Measurements from ENCODE around the gene BAIAP3.
A peak's percentile ranks its signal among the peaks of the same experiment; 100 is the strongest.

BAIAP3 gene

GRCh38 chr16:1298406-1298805, 35.0 kb upstream of the BAIAP3 start:
- no peak for DNase-seq (ENCODE audit: insufficient read length, low spot score)
- FAIRE-seq, result no peak

GRCh38 chr16:1299012-1299867, 34.2 kb upstream of the BAIAP3 start:
- FAIRE-seq (no peak), DNase-seq (ENCODE audit: insufficient read length, low spot score) (no peak)

DNA sequence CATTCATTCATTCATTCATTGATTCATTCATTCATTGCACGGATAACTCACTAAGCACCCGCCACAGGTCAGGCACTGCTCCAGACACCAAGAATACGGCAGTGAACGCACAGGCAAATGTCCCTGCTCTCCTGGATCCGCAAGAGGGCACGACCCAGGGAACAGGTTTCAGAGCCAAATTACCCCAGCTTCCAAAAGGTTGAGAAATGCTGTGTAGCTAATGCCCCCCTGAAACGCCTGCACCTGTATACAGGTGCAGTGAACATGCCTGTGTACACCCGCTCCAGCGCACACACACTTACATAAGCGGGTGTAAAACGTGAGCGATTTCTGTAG, 33.6 kb upstream of the BAIAP3 start:
- DNase-seq (ENCODE audit: insufficient read length, low spot score) (no peak), FAIRE-seq (no peak)

- DNase-seq (ENCODE audit: insufficient read length, low spot score), result peak; percentile 44
Measured at GRCh38 chr16:1300664-1301476, 32.6 kb upstream of the BAIAP3 start.

DNA sequence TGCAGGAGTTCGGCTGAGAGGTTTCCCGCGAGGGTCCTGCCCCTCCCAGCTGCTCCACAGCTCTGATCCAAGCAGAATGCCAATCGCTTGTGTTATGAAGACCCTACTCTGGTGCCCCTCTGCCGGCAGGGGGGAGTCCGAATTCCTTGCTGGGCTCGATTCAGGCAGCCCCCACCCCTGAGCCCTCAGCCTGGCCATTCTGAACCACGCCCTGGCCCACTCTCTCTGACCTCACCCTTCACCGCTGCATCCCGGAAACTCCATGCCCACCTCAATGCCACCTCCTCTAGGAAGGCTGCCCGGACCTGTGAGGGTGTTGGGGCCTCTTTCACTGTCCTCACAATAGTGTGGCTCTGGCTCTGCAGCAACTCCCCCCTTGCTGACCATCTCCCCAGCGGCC, 31.9 kb upstream of the BAIAP3 start:
- FAIRE-seq (no peak), DNase-seq (ENCODE audit: insufficient read length, low spot score) (no peak)

More at GRCh38 chr16:1300664-1301476, 32.6 kb upstream of the BAIAP3 start:
- FAIRE-seq, result no peak

DNA sequence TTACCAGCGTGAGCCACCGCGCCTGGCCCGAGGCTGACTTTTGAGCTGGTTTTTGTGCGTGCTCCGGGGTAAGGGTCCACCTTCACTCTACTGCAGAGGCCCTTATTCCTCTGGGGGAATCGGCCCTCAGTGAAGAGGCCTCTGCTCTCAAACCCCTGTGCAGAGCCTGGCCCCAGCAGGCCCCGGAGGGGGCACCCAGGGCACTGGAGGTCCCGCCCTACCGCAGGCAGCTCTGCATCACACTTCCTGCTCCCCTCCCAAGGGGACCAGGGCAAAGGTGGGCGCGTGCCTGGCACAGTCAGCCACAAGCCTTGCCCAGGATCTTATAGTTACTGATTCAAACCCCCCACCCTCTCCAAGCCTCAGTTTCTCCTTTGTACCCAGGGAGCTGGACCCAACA, 27.6 kb upstream of the BAIAP3 start:
- DNase-seq (ENCODE audit: insufficient read length, low spot score), result no peak
- no peak for FAIRE-seq

DNA sequence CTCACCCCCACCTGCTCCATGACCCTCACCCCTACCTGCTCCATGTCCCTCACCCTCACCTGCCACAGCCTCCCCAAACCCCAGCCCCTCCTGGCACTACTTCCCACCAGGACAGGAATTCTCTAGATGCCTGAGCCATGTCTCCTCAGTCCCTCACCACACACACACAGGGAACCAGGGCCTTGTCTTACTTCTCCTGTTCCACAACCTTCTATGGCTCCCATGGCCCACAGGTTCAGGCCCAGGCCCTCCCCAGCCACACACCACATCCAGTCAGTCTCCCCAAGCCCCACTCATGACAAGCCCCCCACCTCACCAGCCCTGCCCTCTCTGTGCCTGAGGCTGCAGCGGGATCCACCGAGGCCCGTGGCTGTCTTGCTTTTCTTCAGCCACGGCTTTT, 27.1 kb upstream of the BAIAP3 start:
- DNase-seq (ENCODE audit: insufficient read length, low spot score) (no peak), FAIRE-seq (no peak)

GRCh38 chr16:1308036-1308976, 25.1 kb upstream of the BAIAP3 start:
- DNase-seq (ENCODE audit: insufficient read length, low spot score) (no peak), FAIRE-seq (no peak)

DNA sequence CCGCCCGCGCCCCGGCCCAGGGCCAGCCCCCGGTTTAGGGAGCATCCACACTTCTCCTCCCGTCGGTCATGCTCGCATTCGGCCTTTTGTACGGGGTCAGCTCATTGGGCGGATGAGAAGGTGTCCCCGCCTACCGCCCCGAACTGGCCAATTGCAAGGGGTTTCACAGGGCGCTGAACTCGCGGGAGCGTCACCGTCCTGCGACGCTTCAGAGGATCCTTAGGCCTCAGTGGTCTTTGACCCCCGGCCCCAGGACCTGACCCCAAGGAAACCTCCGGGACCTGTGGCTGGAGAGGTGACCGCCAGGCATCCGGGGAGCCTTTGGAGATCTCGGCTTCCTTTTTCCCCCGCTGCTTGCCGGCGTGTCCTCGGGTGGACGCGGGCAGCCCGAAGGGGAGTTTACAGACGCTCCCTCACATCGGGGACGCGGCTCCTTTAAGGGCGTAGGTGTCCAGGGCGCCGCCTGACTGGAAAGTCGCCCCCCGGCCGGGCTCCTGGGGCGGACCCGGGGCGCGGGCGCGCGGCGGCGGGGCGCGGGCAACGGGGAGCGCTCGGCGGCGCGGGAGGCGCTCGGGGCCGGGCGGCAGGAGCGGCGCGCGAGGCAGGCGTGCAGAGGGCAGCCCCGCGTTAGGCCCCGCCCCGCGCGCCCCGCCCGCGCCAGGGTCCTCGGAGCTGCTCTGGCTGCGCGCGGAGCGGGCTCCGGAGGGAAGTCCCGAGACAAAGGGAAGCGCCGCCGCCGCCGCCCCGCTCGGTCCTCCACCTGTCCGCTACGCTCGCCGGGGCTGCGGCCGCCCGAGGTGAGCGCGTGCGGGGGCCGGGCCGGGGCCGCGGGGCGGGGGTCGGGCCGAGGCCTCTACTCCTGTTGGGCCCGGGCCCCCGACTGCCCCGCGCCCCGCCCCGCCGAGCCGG, 24.2 kb upstream of the BAIAP3 start, which contains the start of gene UBE2I:
UBE2I (plus strand) TSS at position 660 of the 909 bp plus-strand sequence. CDS start 4,395 bp downstream, outside the sequence.
- FAIRE-seq (peak; percentile 99), DNase-seq (ENCODE audit: insufficient read length, low spot score) (peak; percentile 93)

DNA sequence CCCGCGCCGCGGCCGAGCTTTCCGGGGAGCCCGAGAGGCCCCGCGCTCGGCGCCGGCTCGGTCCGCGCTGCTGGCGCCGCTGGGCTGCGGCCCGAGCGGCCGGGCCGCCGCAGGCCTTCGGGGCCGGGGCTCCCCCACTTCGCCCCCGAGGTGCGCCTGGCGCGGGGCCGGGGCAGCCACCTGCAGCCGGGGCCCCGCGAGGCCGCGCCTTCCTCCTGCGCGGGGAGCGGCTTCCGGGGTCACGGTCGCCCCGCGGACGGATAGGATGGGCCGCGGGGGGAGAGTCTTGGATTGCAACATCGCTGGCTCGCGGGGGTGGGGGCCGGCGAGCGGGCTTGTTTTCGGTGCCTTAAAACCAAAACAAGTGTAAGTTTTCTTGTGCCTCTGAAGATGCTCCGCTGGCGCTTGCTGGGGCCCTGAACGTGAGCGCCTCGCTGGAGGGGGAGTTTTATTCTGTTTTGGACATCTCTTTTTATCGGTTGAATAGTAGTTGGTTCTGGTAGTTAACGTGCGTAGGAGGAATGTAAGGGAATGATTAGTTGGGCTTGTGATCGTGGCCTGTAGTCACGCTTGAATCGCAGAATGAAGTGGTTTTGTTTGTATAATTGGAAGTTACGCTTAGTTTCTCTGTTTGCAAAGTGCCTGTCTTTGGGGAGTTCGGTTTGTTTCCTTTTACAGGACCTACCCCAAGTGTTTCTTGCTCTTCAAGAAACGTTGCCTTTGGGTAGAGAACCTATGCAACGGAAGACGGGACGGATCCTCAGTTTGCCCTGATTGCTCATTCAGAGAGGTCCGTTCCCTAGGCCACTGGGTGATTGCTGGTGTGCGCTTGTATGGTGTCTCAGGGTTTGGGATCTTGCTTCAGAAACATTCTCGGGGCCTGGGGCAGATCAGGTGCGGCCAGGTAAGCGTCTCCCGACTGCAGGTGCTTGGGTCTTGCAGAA, 23.3 kb upstream of the BAIAP3 start:
- no peak for DNase-seq (ENCODE audit: insufficient read length, low spot score)
- no peak for FAIRE-seq

DNA sequence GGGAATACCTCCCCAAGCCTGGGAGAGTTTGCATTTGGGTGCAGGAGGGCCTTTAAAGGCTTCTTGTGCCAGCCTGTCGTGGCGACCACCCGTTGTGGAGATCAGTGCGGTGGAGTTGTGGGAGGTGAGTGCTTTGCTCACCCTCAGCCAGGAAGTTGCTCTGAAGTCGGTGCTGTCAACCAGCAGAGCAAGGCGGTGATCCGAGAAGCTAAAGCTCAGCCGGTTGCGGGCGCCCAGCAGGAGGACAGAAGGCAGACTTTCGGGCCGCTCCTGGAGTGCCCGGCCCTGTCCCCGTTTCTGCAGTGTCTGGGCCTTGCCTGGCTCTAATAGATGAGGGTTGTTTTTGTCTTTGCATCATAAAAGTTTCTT, 22.6 kb upstream of the BAIAP3 start:
- no peak for FAIRE-seq
- no peak for DNase-seq (ENCODE audit: insufficient read length, low spot score)

GRCh38 chr16:1311212-1311737, 22.2 kb upstream of the BAIAP3 start:
- FAIRE-seq (no peak), DNase-seq (ENCODE audit: insufficient read length, low spot score) (no peak)

DNA sequence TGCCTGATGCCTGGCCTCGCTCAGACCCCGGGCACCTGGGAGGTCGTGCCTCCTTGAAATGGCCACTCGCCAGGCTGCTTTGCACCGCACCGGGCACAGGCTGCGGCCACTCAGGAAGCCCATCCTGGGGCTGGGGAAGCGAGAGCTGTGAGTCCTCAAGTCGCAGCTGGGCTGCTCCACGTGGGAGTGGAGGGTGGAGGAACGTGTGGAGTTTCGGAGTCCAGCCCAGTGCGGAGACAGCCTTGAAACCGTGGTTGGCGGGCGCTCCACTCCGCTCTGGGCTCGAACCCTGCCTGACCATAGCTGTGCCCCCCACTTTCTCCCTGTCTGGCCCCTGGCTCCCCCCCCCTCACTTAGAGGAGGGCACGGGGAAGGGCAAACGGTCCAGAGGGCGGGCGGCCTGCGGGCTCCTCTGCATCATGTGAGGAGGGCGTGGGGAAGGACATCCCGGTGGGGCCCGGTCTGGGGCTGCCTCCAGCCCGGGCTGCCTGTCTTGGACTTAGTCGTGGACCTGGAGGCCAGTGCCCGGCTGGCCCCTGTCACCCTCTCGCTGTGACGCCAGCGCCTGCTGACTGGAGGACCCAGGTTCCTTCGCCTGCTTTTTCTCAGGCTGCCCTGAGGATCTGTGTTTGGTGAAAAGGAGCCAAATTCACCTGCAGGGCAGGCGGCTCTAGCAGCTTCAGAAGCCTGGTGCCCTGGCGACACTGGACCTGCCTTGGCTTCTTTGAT, 21.5 kb upstream of the BAIAP3 start:
- no peak for FAIRE-seq

DNA sequence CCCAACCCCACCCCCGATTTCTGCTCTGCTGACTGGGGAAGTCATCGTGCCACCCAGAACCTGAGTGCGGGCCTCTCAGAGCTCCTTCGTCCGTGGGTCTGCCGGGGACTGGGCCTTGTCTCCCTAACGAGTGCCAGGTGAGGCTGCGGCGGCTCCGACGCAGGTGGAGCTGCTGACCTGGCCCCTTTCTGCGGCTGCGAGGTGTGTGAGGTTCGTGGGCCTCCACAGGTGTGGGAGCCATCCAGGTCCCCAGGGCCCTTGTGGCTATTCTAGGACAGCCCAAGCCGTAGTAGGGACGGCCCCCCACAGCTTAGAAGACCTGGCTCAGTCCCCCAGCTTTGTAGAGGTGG, 21.0 kb upstream of the BAIAP3 start:
- no peak for FAIRE-seq

More for the DNA sequence above, 21.5 kb upstream of the BAIAP3 start:
- DNase-seq (ENCODE audit: insufficient read length, low spot score), result no peak

GRCh38 chr16:1312903-1313302, 20.5 kb upstream of the BAIAP3 start:
- DNase-seq (ENCODE audit: insufficient read length, low spot score) (no peak), FAIRE-seq (no peak)

More for the DNA sequence above, 21.0 kb upstream of the BAIAP3 start:
- no peak for DNase-seq (ENCODE audit: insufficient read length, low spot score)

GRCh38 chr16:1313721-1314369, 19.6 kb upstream of the BAIAP3 start:
- DNase-seq (ENCODE audit: insufficient read length, low spot score) (no peak), FAIRE-seq (no peak)

GRCh38 chr16:1314399-1315068, 18.9 kb upstream of the BAIAP3 start:
- no peak for FAIRE-seq
- no peak for DNase-seq (ENCODE audit: insufficient read length, low spot score)
